ENCODE results near the gene CCNY. TPM values are rescaled to one million over a fixed set of nuclear protein-coding genes. Genes with fewer than 3 reads are reported as not detected.
A peak's percentile ranks its signal among the peaks of the same experiment; 100 is the strongest.

The CCNY gene
- total and polyA plus RNA-seq, 2 of the 13 experiments (the other 11 are each of a cell fraction or from before 2014, with no cell fraction given) = 48.2 to 54.7 TPM

GRCh38 chr10:35364808-35365207, 28.5 kb downstream of the CCNY start (continued):
- TF ChIP-seq ZNF414 (CRISPR knock-in tag; IDR thresholded peaks at IDR 0.05) = no peak
- no peak for TF ChIP-seq ZNF709 (CRISPR knock-in tag; IDR thresholded peaks at IDR 0.05)
- no peak for TF ChIP-seq ZFP62 (CRISPR knock-in tag; IDR thresholded peaks at IDR 0.05)
- TF ChIP-seq SATB2 (CRISPR knock-in tag; IDR thresholded peaks at IDR 0.05) = 0 out of 2 replicates have a peak, but pooled peaks have one; percentile 21
- peak; percentile 39; the same call in 1 of the 2 replicates for TF ChIP-seq SMARCC2 (IDR thresholded peaks at IDR 0.05)
- TF ChIP-seq TRAFD1 (CRISPR knock-in tag; IDR thresholded peaks at IDR 0.05; ENCODE audit: borderline replicate concordance) = no peak
- peak; percentile 89; the same call in 1 of the 2 replicates for TF ChIP-seq FOXJ3 (CRISPR knock-in tag; IDR thresholded peaks at IDR 0.05; ENCODE audit: borderline replicate concordance)
- no peak for TF ChIP-seq ZNF766 (CRISPR knock-in tag; IDR thresholded peaks at IDR 0.05; ENCODE audit: borderline replicate concordance)
- TF ChIP-seq ZNF337 (CRISPR knock-in tag; IDR thresholded peaks at IDR 0.05; ENCODE audit: borderline replicate concordance, low read depth) = no peak
- TF ChIP-seq GPN1 (CRISPR knock-in tag; IDR thresholded peaks at IDR 0.05; ENCODE audit: borderline replicate concordance) = no peak
- peak; percentile 56; the same call in 1 of the 2 replicates for TF ChIP-seq RXRB (CRISPR knock-in tag; IDR thresholded peaks at IDR 0.05; ENCODE audit: borderline replicate concordance)
- TF ChIP-seq ATF2 (CRISPR knock-in tag; IDR thresholded peaks at IDR 0.05) = 0 out of 2 replicates have a peak, but pooled peaks have one; percentile 41
- TF ChIP-seq AHDC1 (CRISPR knock-in tag; IDR thresholded peaks at IDR 0.05; ENCODE audit: borderline replicate concordance) = peak; percentile 89; the same call in 1 of the 2 replicates
- TF ChIP-seq ZNF383 (CRISPR knock-in tag; IDR thresholded peaks at IDR 0.05; ENCODE audit: borderline replicate concordance) = no peak
- peak; percentile 86 for TF ChIP-seq RCOR2 (CRISPR knock-in tag; IDR thresholded peaks at IDR 0.05)
- TF ChIP-seq ZNF850 (CRISPR knock-in tag; conservative IDR thresholded peaks at IDR 0.05) = no peak
- peak; percentile 43; the same call in 1 of the 2 replicates for TF ChIP-seq FOXO1 (CRISPR knock-in tag; IDR thresholded peaks at IDR 0.05)
- TF ChIP-seq E2F1 (CRISPR knock-in tag; IDR thresholded peaks at IDR 0.05) = peak; percentile 51; the same call in 1 of the 2 replicates

Measured in HepG2 (cell line).